Measurements from ENCODE around the gene GPC1.

GPC1 gene

DNA sequence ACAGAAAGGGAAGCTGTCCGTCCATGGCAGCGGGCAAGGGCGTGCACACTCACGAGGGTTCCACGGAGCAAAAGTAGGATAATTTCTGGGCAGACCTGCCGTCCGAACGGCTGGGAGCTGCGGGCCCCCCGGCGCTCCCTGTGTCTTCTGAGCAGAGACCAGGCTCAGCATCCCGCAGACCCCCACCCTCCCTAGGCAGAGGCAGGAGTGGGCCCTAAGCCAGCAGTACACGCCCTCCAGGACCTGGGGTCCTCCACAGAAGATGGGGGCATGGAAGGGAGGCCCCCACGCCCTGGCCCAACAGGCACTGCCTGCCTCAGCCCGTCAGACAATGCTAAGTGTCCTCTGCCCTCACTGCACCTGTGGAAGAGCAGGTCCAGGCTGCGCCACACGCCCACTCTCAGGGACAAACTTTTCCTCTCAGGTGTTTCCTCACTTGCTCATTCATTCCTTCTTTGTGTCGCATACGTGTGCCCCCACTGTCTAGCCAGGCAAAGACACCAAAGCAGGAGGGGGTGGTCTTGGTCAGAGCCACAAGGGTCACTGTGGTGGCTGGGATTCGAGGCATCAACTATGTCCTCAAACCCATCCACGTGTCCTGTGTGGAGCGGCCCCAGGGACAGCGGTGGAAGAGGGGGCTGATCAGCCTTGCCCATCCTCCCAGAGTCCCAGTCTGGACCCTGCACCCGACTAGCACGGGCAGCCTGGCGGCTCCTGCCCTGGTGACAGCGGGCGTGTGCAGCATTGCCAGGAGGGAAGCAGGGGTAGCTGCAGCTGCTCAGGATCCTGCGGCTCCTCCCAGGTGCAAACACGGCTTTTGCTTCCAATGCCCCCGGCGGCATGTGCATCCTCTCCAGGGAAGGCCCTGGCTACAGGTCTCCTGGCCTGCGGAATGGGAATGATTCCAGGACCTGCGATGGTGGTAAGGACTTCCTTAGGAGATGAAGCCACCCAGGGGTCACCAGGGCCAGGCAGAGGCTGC is 2.4 kb upstream of the GPC1 start:
- DNase-seq: no peak

DNA sequence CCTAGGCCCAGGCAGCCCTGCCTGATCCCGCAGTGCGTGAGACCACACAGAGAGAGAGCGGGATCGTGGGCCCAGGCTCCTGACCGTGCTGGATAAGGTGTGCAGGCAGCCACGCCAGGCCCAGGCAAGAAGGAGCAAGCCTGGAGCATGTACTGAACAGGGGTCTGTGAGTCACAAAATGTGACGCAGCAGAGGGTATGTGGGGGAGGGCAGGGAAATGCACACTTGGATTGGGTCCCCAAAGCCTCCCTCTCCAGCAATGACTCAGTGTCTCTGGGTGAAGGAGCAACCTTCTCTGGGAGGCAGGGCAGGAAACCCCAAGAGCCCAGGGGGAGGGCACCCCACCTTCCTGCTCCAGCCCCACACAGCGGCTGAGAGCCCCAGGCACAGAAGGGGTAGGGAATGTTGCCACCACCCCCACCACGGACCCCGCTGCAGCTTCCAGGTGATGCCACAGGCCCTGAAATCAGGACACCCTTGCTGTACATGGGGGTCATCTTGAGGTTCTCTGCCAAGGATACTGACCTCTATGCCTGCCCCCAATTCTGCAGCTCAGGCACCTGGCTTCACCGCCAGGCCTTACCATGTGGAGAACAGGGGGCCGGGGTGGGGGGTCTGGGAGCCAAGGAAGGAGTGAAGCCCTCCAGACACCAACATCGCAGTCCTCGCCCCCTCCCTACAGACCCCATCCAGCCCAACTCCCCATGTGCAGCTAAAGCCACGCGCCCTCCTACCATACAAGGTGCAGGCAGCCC is 1.3 kb upstream of the GPC1 start:
- no peak for DNase-seq

DNA sequence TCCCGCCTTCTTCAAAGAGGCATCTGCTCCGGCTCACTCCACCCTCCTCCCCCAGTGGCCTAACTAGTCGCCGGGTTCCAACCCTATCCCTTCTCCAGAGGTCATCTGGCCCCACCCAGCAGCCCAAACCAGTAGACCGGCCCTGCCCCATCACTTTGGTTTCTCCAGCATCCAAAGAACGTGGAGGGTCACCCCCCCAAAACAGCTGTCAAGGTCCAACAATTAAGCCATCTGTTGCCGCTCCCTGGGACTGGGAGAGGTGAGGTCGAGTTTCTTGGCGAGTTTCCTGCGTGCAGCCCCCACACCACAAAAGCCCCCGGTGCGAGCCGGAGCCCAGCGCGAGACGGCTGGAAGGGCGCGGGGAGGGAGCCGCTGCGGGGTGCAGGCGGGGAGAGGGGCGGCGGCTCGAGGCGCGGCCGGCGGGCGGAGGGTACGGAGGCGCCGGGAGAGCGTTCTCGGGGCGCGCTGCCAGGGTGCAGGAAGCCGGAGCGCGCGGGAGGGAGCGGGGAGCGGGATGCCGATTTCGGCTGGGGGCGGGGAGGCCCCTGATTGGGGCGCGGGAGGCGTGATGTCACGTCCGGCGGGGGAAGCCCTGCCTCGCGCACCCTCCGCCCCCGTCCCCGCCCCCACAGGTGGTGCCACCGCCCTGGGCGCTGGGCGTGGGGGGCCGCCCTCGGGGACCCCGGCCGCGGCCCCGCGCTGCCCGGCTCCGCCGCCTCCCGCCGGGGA is 571 bp upstream of the GPC1 start:
- DNase-seq: peak; percentile 51 to 74 (median 72)

DNA sequence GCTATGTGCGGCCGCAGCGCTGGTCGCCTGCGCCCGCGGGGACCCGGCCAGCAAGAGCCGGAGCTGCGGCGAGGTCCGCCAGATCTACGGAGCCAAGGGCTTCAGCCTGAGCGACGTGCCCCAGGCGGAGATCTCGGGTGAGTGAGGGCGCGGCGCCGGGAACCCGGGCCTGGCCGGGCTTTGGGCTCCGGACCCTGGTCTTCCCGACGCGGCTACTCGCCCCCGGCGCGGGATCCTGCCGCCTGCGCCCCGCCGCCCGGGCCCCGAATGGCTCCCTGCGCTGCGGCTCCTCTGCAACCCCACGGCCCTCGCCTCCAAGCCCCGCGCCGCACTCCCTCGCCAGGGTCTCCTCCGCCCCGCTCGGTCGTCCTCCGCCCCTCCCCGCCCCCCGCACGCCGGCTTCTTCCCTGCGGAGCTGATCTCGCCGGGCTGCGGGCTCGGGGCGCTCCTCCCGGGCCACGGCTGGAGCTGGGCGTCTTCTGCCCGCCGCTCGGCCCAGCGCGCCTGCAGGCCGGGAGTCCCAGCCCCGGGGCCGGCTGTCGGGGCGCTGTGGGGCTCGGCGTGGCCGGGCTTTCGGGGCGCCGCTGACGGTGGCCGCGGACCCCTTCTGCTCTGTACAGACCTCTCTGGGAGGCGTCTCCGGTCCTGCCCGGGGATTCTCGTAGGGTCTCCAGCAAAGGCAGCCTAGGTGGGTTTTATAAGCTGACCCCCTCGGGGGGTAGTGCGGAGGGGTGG is 652 bp downstream of the GPC1 start:
- DNase-seq: no peak

DNA sequence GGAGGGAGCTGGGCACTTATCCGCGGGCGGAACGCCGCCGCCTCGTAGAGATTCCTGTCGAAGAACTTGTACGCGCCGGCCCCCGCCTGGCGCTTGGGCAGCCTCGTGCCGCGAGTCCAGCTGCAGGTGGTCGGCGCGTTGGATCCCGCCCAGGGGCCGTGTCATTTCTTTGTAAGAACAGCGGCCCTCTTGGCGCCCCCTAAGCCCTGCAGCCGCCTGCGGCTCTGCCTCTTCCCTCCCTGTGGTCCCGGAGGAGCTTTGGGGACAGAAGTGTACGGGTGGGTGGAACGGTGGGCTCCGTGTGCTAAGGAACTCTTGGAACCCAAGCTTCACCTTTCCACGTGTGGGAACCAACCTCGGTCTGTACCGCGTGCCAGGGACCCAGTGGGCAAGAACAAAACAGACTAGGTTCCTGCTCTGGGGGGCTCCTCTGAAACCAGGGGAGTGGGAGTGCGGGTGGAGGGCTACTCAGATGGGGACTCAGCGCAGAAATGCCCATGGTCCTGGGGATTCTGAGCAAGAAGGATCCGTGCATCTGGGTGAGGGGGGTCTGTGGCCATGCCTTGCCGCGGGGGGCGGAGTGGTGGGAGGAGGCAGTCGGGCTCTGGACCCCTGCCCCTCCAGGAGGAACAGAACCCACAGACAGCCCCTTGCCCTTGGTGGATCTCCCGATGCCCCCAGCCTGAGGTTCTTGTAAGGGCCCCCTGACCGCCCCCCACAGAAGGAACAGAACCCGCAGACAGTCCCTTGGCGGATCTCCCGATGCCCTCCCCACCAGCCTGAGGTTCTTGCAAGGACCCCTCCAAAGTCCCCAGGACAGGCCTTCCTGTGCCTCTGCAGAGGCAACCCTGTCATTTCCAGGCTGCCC is 1.5 kb downstream of the GPC1 start:
- DNase-seq: no peak

DNA sequence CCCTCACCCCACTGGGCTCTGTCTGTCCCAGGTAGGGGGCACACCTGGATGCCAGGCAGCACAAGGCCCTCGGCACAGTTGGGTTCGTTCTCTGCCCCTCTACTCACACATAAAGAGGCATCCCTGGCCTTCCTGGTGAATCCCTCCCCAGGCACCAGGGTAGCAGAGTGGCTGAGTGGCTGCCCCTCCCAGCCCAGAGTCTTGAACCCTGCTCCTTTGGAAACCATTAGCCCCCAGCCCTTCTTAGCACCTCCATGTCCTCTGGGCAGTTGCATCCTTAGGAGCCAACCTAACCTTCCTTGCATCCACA is 2.0 kb downstream of the GPC1 start:
- DNase-seq: no peak

DNA sequence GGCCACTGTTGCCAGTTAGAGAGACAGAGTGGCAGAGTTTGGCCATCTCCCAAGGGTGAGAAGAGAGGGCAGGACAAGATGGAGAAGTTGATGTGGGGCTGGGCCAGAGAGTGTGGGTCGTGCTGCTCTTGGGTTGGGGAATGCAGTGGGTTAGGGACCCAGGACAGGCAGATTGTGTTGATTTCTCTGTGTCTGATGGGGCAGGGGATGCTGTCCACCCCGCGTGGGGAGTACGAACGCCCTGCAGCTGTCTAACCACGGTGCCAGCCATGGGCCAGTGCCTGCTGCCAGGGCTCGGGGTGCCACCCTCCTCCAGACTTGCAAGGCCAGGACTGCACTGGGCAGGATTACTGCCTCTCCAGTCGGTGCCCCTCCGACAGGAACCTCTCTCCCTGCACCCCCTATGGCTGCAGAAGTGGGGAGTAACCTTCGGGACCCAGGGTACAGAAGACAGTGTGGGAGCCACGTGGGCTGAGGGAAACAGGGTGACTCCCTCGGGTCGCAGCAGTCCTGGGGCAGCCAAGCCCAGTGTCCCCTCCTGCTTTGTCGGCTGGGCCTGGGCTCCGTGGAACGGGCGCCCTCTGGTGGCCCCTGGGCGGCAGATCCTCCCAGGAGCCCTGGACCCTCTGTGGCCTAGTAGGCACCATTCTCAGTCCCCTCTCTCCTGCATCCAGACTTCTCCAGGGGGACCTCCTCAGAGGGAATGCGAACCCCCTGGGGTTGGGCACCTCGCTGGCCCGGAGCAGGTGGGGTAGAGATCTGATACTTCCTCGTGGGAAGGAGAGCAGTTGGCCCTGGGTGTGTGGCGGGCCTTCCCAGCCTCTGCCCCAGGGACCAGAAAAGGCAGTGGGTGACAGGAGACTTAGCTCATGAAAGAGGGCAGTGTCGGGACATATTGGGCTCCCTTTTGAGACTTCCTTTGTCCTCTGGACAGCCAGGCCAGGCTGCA is 2.7 kb downstream of the GPC1 start:
- peak; percentile 35 to 47 (median 43) for DNase-seq

DNA sequence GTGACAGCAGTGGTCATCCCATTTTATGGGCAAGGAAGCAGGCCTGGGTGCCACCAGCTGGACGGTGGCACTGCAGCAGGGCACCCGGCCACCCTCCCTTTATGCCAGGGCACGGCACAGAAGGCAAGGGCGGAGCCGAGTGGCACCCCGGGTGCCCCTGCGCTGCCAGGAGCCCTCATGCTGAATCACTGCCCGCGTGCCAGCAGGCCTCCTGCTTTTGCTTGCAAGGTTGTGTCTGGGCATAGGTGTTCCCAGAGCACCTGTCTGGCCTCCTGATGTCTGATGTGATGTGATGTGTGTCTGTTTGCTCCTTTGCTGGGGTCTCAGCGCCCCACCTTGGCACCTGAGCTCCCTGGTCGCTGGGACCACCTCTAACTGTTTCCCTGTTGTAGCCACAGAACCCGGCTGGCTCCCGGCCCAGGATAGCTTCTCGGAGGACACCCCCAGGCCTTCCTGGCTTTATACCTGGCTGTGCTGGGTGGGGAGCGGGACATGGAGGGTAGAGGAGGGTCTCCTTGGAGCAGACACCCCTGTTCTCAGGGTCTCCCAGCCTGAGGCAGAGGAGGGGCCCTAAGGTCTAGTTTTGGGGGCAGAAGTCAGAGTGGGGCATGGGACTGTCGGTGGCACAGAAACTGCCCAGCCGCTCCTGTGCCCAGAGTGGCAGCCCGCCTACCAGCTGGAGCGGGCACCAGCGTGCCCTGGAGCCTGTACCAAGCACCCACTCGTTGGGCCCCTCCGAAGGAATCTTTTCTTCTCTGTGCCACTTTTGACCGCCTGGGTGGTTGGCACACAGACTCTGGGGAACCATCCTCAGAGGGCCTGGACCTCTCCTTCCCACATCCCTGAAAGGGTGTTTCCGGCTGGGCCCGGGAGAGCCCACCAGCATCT is 3.6 kb downstream of the GPC1 start:
- DNase-seq: no peak

DNA sequence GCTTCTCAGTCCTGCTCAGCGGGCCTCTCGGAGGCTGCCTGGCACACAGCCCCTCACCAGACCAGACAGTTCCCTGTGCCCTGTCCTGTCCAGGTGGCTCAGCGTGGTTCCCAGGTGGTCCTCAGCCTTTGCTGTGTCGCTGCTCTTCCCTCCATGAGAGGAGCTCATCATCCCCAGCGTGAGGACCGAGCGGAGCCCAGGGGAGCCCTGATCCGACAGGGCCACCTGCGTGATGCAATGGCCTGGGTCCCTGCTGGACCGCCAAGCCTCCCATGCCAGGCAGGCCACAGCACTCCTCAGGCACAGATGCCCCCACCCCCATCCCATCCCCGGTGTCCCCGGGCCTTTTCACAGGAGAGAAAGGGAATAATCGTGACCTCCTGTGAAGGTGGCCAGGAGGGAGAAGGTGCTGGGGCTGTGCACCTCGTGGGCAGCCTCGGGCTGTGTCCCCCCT is 4.3 kb downstream of the GPC1 start:
- DNase-seq: no peak

DNA sequence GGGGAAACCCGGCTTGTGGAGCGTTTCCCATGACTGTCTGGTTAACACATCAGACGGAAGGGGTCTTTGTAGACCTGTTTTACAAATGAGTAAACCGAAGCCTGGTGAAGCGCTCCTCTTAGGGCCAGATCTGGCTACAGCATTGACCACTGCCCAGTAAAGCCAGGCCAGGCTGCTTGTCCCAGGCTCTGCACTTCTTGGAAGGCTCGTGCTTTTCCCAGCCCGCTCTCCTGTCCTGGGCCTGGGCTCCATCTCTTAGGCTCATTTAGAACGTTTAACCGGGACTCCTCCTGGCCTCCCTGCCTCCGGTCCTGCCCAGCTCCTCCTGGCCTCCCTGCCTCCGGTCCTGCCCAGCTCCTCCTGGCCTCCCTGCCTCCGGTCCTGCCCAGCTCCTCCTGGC is 4.8 kb downstream of the GPC1 start:
- DNase-seq: no peak

DNA sequence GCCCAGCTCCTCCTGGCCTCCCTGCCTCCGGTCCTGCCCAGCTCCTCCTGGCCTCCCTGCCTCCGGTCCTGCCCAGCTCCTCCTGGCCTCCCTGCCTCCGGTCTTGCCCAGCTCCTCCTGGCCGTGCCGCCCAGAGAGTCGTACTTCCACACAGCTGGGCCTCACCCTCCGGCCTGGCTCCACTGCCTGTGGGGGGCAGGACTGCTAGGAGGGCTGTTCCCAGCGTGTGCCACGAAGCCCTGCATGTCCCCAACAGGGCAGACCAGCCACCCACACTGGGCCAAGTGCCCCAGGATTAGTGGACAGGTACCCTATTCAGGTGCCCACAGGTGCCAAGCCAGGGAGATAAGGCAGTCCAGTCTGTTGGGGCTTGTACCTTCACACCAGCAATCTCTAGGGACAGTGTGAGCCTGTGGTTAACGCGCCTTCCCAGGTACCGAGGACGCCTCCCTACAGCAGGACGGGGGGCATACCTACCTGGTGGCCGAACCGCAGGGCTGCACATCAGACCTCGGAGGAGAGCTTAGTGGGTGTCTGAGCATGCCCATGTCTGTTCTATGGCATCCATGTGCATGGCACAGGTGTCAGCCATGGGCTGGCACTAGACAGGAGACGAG is 5.3 kb downstream of the GPC1 start:
- DNase-seq: no peak

DNA sequence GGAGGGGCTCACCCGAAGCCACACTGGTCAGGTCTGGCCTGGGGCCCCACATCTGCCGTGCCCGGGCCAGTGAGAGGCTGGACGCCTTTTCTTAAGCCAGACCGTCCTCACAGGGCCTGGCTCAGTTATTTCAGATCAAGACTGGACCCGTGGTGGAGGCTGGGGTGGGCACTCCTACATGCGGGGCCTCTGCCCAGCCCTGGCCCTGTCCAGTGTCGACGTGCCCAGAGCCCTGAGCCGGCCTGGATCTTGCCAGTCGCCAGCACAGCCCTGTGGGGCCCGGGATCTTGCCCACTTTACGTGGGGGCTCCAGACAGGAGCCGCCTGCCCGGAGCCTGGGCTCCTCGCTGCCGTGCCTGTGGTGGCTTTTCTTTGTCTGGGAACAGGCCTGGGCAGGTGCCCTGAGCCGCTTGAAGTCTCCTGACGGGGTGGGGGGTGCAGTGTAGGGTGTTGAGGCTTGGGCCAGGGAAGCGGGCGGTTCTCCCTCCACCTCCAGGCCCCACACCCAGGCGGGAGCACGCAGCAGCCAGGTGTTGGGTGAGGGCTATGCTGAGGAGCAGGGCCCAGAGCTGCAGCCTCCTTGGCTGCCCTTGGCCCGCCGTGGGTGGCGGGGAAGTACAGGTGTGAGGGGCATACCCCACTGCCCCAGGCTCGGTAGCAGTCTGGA is 6.0 kb downstream of the GPC1 start:
- DNase-seq: no peak

DNA sequence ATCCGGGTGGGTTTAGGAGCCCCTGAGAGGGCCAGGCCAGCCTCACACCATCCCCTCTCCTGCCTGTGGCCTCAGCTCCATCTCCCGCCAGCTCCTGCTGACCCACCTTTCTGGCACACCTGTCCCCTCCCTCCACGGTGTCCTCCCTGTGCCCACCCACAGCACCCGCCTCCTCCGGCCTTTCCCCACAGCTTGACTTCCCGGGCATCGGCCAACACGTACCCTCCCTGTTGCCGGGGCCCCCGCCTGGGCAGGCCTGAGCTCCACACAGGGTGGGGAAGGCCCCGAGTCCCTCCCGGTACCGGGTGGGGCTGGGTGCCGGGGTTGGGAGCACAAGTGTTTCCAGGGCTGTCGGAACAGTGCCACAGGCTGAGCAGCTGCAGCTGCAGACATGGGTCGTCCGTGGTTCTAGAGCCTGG is 6.5 kb downstream of the GPC1 start:
- DNase-seq: no peak

DNA sequence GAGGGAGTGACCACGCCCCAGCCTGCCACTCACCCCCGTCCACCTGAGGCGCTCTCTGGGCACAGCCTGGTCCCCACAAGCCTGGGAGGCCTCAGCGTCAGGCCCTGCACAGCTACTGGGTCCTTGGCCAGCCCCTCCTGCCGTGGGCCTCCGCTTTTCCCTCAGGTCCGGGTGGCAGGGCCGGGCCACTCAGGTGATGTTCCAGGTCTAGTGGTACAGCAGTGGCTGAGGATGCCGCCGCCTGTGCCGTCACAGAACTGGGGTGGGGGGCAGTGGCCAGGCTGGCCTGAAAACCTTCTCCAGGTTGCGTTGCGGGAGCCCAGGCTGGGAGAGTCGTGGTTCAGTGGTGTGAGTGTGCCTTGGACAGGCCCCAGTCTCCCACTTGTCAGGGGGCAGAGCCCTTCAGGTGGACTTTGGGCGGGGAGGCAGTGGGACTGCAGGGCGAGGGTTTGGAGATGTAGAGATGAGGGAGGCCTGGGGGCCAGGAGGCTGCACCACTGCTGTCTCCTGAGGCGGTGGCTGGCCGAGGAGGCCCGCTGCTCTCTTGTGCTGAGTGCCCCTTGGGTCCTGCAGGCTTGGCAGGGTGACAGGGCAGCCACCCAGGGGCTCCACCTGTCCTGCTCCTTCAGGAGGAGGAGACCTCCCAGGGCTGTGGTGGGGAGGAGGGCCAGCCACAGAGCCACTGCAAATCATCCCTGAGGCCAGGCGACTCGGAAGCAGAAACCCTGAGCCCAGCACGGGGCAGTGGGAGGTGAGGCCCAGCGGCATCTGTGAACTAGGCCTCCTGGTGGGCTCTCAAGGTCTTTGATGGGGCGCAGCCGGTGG is 7.6 kb downstream of the GPC1 start:
- no peak for DNase-seq

DNA sequence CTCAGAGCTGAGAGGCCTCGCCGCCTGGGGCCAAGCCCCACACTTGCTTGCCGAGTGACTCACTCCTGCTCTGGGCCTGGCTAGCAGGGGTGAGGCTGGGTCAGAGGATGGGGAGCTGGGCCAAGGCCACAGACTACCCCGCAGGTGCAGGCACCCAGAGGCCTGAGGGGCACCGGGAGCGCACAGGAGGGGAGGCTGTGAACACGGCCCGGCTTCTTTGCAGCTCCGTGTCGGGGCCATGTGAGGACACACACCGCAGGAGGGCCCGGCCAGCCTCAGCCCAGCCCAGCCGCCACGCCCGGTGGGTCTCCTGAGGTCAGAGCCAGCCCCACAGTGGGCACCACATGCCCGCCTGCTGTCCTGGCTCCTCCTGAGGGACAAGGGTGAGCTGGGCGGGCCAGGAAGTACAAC is 8.4 kb downstream of the GPC1 start:
- DNase-seq: no peak

DNA sequence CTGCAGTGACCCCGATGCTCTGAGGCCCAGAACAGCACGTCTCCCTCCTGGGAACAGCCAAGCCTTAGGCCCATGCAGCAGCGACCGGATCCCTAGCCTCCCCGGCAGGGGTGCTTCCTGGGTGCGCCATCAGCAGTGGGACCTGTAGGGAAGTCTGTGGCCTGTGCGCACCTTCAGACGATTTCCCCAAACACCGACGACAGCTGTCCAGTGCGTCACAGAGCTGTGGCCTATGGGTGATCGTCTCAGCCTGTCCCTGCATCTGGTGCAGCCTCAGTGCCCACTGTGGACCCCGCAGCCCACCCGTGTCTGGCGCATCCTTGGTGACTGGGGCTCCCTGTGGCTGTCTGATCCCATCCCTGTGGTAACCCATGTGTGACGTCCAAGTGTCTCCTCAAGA is 9.0 kb downstream of the GPC1 start:
- DNase-seq: no peak

DNA sequence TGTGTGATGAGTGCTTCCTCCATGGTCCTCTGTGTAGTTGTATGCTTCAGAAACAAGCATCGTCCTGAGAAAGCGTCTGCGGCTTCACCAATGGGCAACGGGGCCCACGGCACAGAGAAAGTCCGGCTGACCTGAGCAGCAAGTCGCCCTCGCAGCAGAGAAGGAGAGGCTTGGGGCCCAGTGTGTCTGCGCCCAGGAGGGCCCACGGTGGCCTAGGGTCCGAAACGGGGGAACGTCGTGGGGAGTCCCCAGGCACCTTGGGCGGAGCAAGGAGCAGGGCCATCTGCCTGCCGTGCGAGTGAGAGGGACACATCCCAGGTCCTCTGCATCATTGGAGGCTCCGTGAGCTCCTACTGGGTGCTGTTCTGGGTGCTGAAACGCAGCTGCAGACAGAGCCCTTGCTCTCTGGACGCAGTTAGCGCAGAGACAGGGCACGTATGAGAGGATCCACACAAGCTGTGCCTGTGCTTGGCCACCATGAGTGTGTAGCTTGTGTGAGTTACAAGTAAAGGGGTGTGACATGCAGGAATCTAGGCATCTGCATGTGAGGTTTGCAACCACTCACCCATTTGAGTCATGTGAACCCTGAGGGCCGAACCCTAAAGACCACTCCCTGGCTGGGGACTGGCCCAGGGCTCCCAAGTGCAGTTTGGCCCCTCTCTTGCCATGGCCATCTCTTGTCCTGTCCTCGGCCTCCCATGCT is 10.6 kb downstream of the GPC1 start:
- no peak for DNase-seq

Measured in activated CD4-positive, CD25-positive, alpha-beta regulatory T cell (primary cell).